OCI-LY3 (cell line): ENCODE measurements around the gene FBXO33.

Source experiments
- H2AFZ ChIP-seq: fragments of 200-600, 300-600 bp; shearing (Covaris generic); 2 replicates; pipeline ENCODE4 v1.6.0; 2014; ENCODE audit warnings: antibody characterized with exemption, low read depth, low read length
- H3K27ac ChIP-seq: fragments of 200-600, 300-600 bp; sonication (generic); 2 replicates; pipeline ENCODE4 v1.5.1; 2014; ENCODE audit warnings: mild to moderate bottlenecking, low read length, moderate library complexity, mixed read lengths
- H3K27me3 ChIP-seq: fragments of 200-600, 300-600 bp; sonication (generic); 2 replicates; pipeline ENCODE4 v1.6.1; 2014; ENCODE audit warnings: low read depth, low read length, mixed read lengths
- H3K36me3 ChIP-seq: fragments of 200-600, 300-600 bp; sonication (generic); replicated peaks from 2 replicates; pipeline ENCODE3; 2014; ENCODE audit warnings: low read depth, low read length, mixed read lengths
- H3K4me1 ChIP-seq: fragments of 300-600, 200-600 bp; sonication (generic); 2 replicates; pipeline ENCODE4 v1.6.1; 2014; ENCODE audit warnings: low read length, mixed read lengths
- H3K4me2 ChIP-seq: fragments of 200-600, 300-600 bp; sonication (generic); 2 replicates; pipeline ENCODE4 v1.6.1; 2014; ENCODE audit warnings: low read length, mixed read lengths
- H3K4me3 ChIP-seq: fragments of 300-600, 200-600 bp; sonication (generic); 2 replicates; pipeline ENCODE4 v1.5.1; 2014; ENCODE audit warnings: antibody characterized with exemption, mild to moderate bottlenecking, low read length, moderate library complexity
- H3K79me2 ChIP-seq: fragments of 300-600, 200-600 bp; shearing (Covaris generic); 2 replicates; pipeline ENCODE4 v1.6.1; 2014; ENCODE audit warnings: mild to moderate bottlenecking, low read length, mixed read lengths
- H3K9ac ChIP-seq: fragments of 300-600, 200-600 bp; shearing (Covaris generic); 2 replicates; pipeline ENCODE4 v1.6.0; 2014; ENCODE audit warnings: mild to moderate bottlenecking, low read length, moderate library complexity
- H3K9me3 ChIP-seq: fragments of 200-600, 300-600 bp; shearing (Covaris generic); 2 replicates; pipeline ENCODE4 v1.6.1; 2014; ENCODE audit warnings: low read length, mixed read lengths; ENCODE audit not compliant: insufficient read depth
- H4K20me1 ChIP-seq: fragments of 200-600, 300-600 bp; sonication (generic); 2 replicates; pipeline ENCODE4 v1.6.1; 2016; ENCODE audit warnings: low read length, mixed read lengths; ENCODE audit not compliant: insufficient read depth
- CTCF ChIP-seq: fragments of 200-600, 300-600 bp; sonication (generic); IDR thresholded peaks from 2 replicates; pipeline ENCODE4 v1.5.1; 2014; ENCODE audit warnings: antibody characterized with exemption, low read length, low read depth
- EZH2phosphoT487 ChIP-seq: fragments of 200-600 bp; shearing (Covaris generic); IDR thresholded peaks from 2 replicates; pipeline ENCODE4 v1.6.1; 2018; ENCODE audit warnings: antibody characterized with exemption, mixed run types, low read depth

The FBXO33 gene

GRCh38 chr14:39383026-39383660 lies 49.1 kb downstream of the FBXO33 start:
- Histone ChIP-seq H3K27me3 (no peaks in the 10 kb centered on the region), H3K4me2 (no peak overlapping the region), H3K27ac (no peak overlapping the region)

GRCh38 chr14:39382463-39382862 lies 49.8 kb downstream of the FBXO33 start:
- Histone ChIP-seq H4K20me1 (no peaks in the 10 kb centered on the region), H2AFZ (no peak overlapping the region), H3K9ac (no peak overlapping the region), H3K79me2 (no peaks in the 10 kb centered on the region), H3K9me3 (no peaks in the 10 kb centered on the region), H3K4me2 (no peak overlapping the region), H3K4me1 (peaks cover 10% of the 10 kb centered on the region; the same call in 1 of the 2 replicates), H3K4me3 (no peak overlapping the region), H3K36me3 (no peaks in the 10 kb centered on the region), H3K27ac (no peak overlapping the region), H3K27me3 (no peaks in the 10 kb centered on the region)
- TF ChIP-seq EZH2phosphoT487 (no peak), CTCF (no peak)

More at GRCh38 chr14:39383026-39383660, 49.1 kb downstream of the FBXO33 start:
- no peaks in the 10 kb centered on the region for H3K9me3 ChIP-seq
- no peak for TF ChIP-seq EZH2phosphoT487
- no peak for TF ChIP-seq CTCF
- H2AFZ ChIP-seq: no peak overlapping the region
- H3K9ac ChIP-seq: no peak overlapping the region
- no peaks in the 10 kb centered on the region for H3K36me3 ChIP-seq
- no peak overlapping the region for H3K4me3 ChIP-seq
- H4K20me1 ChIP-seq: no peaks in the 10 kb centered on the region
- peaks cover 10% of the 10 kb centered on the region; the same call in 1 of the 2 replicates for H3K4me1 ChIP-seq
- no peaks in the 10 kb centered on the region for H3K79me2 ChIP-seq

DNA sequence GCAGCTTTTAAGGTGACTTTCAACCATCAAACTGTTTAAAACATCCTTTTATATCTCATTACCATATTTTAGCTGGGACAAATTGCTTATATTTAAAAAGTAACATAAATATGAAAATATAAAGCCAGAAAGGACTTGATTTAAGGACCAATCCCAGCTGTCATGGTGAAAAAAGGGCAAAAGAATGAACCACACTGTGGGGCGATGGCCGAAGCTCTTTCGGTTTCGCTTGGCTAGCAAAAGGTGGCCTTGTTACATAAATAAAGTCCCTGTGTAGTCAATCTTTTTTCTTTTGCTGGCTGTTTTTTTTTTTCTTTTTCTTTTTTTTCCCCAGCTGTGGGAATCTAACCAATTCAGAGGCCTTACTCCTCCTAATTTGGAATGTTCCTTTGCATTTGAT lies 50.9 kb downstream of the FBXO33 start:
- H3K27me3 ChIP-seq: no peaks in the 10 kb centered on the region
- H3K79me2 ChIP-seq: no peaks in the 10 kb centered on the region
- no peaks in the 10 kb centered on the region for H3K9me3 ChIP-seq
- H3K4me1 ChIP-seq: peaks cover 10% of the 10 kb centered on the region; the same call in 1 of the 2 replicates
- H3K9ac ChIP-seq: no peak overlapping the region
- H3K27ac ChIP-seq: no peak overlapping the region
- no peaks in the 10 kb centered on the region for H4K20me1 ChIP-seq
- no peak for TF ChIP-seq CTCF
- no peak for TF ChIP-seq EZH2phosphoT487
- H3K36me3 ChIP-seq: no peaks in the 10 kb centered on the region
- H3K4me2 ChIP-seq: no peak overlapping the region
- H2AFZ ChIP-seq: no peak overlapping the region
- H3K4me3 ChIP-seq: no peak overlapping the region

GRCh38 chr14:39376667-39377403 lies 55.4 kb downstream of the FBXO33 start:
- H3K4me1 ChIP-seq: no peaks in the 10 kb centered on the region
- H3K27me3 ChIP-seq: no peaks in the 10 kb centered on the region
- H3K36me3 ChIP-seq: no peaks in the 10 kb centered on the region
- no peak overlapping the region for H3K27ac ChIP-seq
- H4K20me1 ChIP-seq: no peaks in the 10 kb centered on the region
- no peak overlapping the region for H3K4me3 ChIP-seq
- H3K79me2 ChIP-seq: no peaks in the 10 kb centered on the region
- no peak overlapping the region for H3K9ac ChIP-seq
- H3K9me3 ChIP-seq: no peaks in the 10 kb centered on the region
- no peak for TF ChIP-seq CTCF
- no peak overlapping the region for H2AFZ ChIP-seq
- no peak overlapping the region for H3K4me2 ChIP-seq
